Neural crest cell (in vitro differentiated cells): ENCODE results near the gene WNT3. TPM values are rescaled to one million over a fixed set of nuclear protein-coding genes. Genes with fewer than 3 reads are reported as not detected.

Source experiments
- DNase-seq: peaks from one replicate; pipeline ENCODE4 v3.0.0; 2021; ENCODE audit warnings: low read depth, mixed read lengths, low spot score
- H3K27ac Mint-ChIP-seq: one replicate; pipeline ENCODE4 v1.8.0; 2021; ENCODE audit warnings: mild to moderate bottlenecking, mixed read lengths; ENCODE audit not compliant: unreplicated experiment
- H3K27me3 Mint-ChIP-seq: 2 replicates; pipeline ENCODE4 v1.8.0; 2021; ENCODE audit warnings: low read depth, mild to moderate bottlenecking, mixed read lengths
- H3K36me3 Mint-ChIP-seq: 2 replicates; pipeline ENCODE4 v1.8.0; 2021; ENCODE audit warnings: low read depth, mild to moderate bottlenecking, mixed read lengths
- H3K4me1 Mint-ChIP-seq: 2 replicates; pipeline ENCODE4 v1.8.0; 2021; ENCODE audit warnings: mixed read lengths
- H3K4me3 Mint-ChIP-seq: one replicate; pipeline ENCODE4 v1.8.0; 2021; ENCODE audit warnings: mild to moderate bottlenecking, mixed read lengths
- H3K9me3 Mint-ChIP-seq: 2 replicates; pipeline ENCODE4 v1.8.0; 2021; ENCODE audit warnings: mixed read lengths
- CTCF ChIP-seq: fragments of 200-600 bp; sonication (generic); conservative IDR thresholded peaks from 2 replicates; pipeline ENCODE4 v1.5.0; 2021; ENCODE audit warnings: antibody characterized with exemption, mild to moderate bottlenecking
- total RNA-seq: library from RNA; stranded (reverse); gene quantifications from 2 replicates; pipeline ENCODE4 v1.2.1, GENCODE V29; 2021

WNT3 gene
- total RNA-seq, 1 donor from 2014 or later: 9.3 TPM

- no peak for DNase-seq
- Mint-ChIP-seq H3K4me1 (peaks cover 5% of the 10 kb centered on the region), H3K36me3 (no peaks in the 10 kb centered on the region), H3K27me3 (no peaks in the 10 kb centered on the region), H3K4me3 (no peak overlapping the region), H3K9me3 (no peaks in the 10 kb centered on the region), H3K27ac (no peak overlapping the region)
- no peak for TF ChIP-seq CTCF
Measured at GRCh38 chr17:46738544-46738943, 79.9 kb downstream of the WNT3 start.

GRCh38 chr17:46737326-46737725 lies 81.2 kb downstream of the WNT3 start:
- Mint-ChIP-seq H3K27me3 (no peaks in the 10 kb centered on the region), H3K9me3 (no peaks in the 10 kb centered on the region), H3K4me1 (peaks cover 17% of the 10 kb centered on the region), H3K27ac (no peak overlapping the region), H3K4me3 (no peak overlapping the region), H3K36me3 (no peaks in the 10 kb centered on the region)
- DNase-seq: no peak
- TF ChIP-seq CTCF: no peak

GRCh38 chr17:46736100-46736499 lies 82.4 kb downstream of the WNT3 start:
- Mint-ChIP-seq H3K4me3 (no peak overlapping the region), H3K9me3 (no peaks in the 10 kb centered on the region), H3K4me1 (peaks cover 28% of the 10 kb centered on the region), H3K36me3 (no peaks in the 10 kb centered on the region), H3K27ac (no peak overlapping the region), H3K27me3 (no peaks in the 10 kb centered on the region)
- no peak for TF ChIP-seq CTCF
- no peak for DNase-seq

- Mint-ChIP-seq H3K4me1 (peaks cover 31% of the 10 kb centered on the region), H3K9me3 (no peaks in the 10 kb centered on the region), H3K4me3 (no peak overlapping the region), H3K27ac (no peak overlapping the region), H3K36me3 (no peaks in the 10 kb centered on the region), H3K27me3 (no peaks in the 10 kb centered on the region)
- no peak for TF ChIP-seq CTCF
- DNase-seq: no peak
Measured at GRCh38 chr17:46733837-46734475, 84.5 kb downstream of the WNT3 start.

- Mint-ChIP-seq H3K36me3 (no peaks in the 10 kb centered on the region), H3K4me3 (peak overlapping the region; percentile 85), H3K9me3 (no peaks in the 10 kb centered on the region)
Measured at GRCh38 chr17:46732754-46733398, 85.6 kb downstream of the WNT3 start.

More at GRCh38 chr17:46732754-46733398, 85.6 kb downstream of the WNT3 start:
- DNase-seq: peak; percentile 51
- TF ChIP-seq CTCF: no peak
- Mint-ChIP-seq H3K27me3 (no peaks in the 10 kb centered on the region), H3K4me1 (peaks cover 34% of the 10 kb centered on the region), H3K27ac (peak overlapping the region; percentile 51)
